ENCODE measurements around the gene SMNDC1.

DNA sequence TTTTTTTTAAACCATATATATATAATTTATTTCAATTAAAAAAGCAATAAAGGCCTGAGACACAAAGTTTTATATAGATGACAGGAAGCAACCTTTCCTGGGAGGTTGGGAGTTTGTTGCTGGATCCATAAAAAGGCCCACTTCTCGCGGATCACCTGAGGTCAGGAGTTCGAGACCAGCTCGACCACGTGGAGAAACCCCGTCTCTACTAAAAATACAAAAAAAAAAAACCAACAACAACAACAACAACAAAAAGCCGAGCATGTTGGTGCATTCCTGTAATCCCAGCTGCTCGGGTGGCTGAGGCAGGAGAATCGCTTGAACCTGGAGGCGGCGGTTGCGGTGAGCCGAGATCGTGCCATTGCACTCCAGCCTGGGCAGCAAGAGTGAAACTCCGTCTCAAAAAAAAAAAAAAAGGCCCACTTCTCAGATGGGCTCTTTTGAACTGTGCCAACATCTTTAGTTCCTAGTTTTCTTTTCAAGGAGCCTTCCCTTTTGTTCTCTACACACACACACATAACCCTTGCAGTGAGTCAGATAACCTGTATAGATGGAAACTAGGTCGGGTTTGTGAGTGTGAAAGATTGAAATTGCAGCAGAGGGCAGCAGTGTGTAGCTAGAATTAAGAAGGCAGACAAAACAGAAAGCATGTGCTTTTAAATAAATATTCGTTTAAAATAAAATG is 1.2 kb upstream of the SMNDC1 start:
- TF ChIP-seq, protein P1, sequence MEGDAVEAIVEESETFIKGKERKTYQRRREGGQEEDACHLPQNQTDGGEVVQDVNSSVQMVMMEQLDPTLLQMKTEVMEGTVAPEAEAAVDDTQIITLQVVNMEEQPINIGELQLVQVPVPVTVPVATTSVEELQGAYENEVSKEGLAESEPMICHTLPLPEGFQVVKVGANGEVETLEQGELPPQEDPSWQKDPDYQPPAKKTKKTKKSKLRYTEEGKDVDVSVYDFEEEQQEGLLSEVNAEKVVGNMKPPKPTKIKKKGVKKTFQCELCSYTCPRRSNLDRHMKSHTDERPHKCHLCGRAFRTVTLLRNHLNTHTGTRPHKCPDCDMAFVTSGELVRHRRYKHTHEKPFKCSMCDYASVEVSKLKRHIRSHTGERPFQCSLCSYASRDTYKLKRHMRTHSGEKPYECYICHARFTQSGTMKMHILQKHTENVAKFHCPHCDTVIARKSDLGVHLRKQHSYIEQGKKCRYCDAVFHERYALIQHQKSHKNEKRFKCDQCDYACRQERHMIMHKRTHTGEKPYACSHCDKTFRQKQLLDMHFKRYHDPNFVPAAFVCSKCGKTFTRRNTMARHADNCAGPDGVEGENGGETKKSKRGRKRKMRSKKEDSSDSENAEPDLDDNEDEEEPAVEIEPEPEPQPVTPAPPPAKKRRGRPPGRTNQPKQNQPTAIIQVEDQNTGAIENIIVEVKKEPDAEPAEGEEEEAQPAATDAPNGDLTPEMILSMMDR (IDR thresholded peaks at IDR 0.05) = peak; percentile 47 to 76 (median 58)
- TF ChIP-seq EP300 (IDR thresholded peaks at IDR 0.05) = peak; percentile 28 to 34
- TF ChIP-seq POLR2A (IDR thresholded peaks at IDR 0.05) = no peak

Data from tibial nerve (tissue), 4 donors.